Measurements from ENCODE around the gene PLXNC1. TPM values are rescaled to one million over a fixed set of nuclear protein-coding genes. Genes with fewer than 3 reads are reported as not detected.

The PLXNC1 gene
- total and polyA plus RNA-seq, 2 of the 8 experiments (the other 6 are each of a cell fraction or from before 2014, with no cell fraction given): 0.83 to 2.0 TPM

DNA sequence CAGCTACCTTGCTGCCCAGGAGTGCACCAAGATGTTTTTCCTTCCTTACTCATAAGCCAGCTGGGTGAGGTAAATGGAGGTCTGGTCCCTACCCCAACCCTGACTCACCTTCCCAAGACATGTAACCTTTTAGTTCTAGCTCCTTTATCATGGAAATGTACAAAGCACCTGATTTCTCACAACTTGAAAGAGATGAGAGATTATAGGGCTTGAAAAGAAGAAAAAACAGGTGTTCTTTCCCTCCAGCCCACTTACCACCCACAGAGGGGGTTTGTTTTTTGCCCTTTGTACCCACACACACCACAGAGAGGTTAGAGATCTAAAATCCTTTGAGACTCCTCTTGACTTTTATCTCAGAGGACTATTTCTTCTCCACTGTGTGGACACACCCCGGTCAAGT is 21.1 kb downstream of the PLXNC1 start (continued):
- TF ChIP-seq RNF2 (IDR thresholded peaks at IDR 0.05; ENCODE audit: borderline replicate concordance, low read depth, low read length, missing control alignments, poor library complexity, severe bottlenecking): no peak
- TF ChIP-seq TEAD4 (IDR thresholded peaks at IDR 0.05; ENCODE audit: low read depth, low read length): no peak
- 0 out of 2 replicates have a peak, but pooled peaks have one; percentile 22 for TF ChIP-seq CHD2 (IDR thresholded peaks at IDR 0.05; ENCODE audit: low read length)
- TF ChIP-seq, protein P1, sequence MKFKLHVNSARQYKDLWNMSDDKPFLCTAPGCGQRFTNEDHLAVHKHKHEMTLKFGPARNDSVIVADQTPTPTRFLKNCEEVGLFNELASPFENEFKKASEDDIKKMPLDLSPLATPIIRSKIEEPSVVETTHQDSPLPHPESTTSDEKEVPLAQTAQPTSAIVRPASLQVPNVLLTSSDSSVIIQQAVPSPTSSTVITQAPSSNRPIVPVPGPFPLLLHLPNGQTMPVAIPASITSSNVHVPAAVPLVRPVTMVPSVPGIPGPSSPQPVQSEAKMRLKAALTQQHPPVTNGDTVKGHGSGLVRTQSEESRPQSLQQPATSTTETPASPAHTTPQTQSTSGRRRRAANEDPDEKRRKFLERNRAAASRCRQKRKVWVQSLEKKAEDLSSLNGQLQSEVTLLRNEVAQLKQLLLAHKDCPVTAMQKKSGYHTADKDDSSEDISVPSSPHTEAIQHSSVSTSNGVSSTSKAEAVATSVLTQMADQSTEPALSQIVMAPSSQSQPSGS (IDR thresholded peaks at IDR 0.05; ENCODE audit: low read length): no peak
- 0 out of 2 replicates have a peak, but pooled peaks have one; percentile 34 for TF ChIP-seq YY1 (IDR thresholded peaks at IDR 0.05; ENCODE audit: low read depth, low read length)
- no peak for TF ChIP-seq TBP (IDR thresholded peaks at IDR 0.05; ENCODE audit: low read depth, low read length)
- peak; percentile 98 for TF ChIP-seq TCF12 (IDR thresholded peaks at IDR 0.05; ENCODE audit: low read depth, low read length)
- TF ChIP-seq HDAC2 (IDR thresholded peaks at IDR 0.05; ENCODE audit: borderline replicate concordance in 1 of 2, low read depth in 2 of 2, low read length in 2 of 2): peak in 1 of 2 experiments; percentile 75; a peak in 1 of 4 replicates
